Measurements from ENCODE around the gene PKDREJ. TPM values are rescaled to one million over a fixed set of nuclear protein-coding genes. Genes with fewer than 3 reads are reported as not detected.

The PKDREJ gene
- total RNA-seq, 1 donor = not detected

GRCh38 chr22:46286006-46286405 lies 22.9 kb upstream of the PKDREJ start:
- H3K4me1 ChIP-seq (ENCODE audit: insufficient read depth, low read length) = no peaks in the 10 kb centered on the region
- no peak overlapping the region for H3K27ac ChIP-seq (ENCODE audit: low read depth, low read length)
- no peaks in the 10 kb centered on the region for H3K27me3 ChIP-seq (ENCODE audit: insufficient read depth, low read length)
- H3K4me2 ChIP-seq (ENCODE audit: insufficient read depth, low read length) = no peak overlapping the region
- no peaks in the 10 kb centered on the region for H3K9me3 ChIP-seq (ENCODE audit: low read depth, low read length)
- TF ChIP-seq, protein P1, sequence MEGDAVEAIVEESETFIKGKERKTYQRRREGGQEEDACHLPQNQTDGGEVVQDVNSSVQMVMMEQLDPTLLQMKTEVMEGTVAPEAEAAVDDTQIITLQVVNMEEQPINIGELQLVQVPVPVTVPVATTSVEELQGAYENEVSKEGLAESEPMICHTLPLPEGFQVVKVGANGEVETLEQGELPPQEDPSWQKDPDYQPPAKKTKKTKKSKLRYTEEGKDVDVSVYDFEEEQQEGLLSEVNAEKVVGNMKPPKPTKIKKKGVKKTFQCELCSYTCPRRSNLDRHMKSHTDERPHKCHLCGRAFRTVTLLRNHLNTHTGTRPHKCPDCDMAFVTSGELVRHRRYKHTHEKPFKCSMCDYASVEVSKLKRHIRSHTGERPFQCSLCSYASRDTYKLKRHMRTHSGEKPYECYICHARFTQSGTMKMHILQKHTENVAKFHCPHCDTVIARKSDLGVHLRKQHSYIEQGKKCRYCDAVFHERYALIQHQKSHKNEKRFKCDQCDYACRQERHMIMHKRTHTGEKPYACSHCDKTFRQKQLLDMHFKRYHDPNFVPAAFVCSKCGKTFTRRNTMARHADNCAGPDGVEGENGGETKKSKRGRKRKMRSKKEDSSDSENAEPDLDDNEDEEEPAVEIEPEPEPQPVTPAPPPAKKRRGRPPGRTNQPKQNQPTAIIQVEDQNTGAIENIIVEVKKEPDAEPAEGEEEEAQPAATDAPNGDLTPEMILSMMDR (IDR thresholded peaks at IDR 0.05; ENCODE audit: extremely low read depth, low read depth, low read length) = no peak
- no peaks in the 10 kb centered on the region for H4K20me1 ChIP-seq (ENCODE audit: insufficient read depth, low read length)
- H3K36me3 ChIP-seq (ENCODE audit: insufficient read depth, low read length) = peaks cover 26% of the 10 kb centered on the region
- DNase-seq (ENCODE audit: insufficient read length, low spot score, missing footprints) = peak; percentile 81
- no peaks in the 10 kb centered on the region for H3K79me2 ChIP-seq (ENCODE audit: insufficient read depth, low read length)
- H3K4me3 ChIP-seq (ENCODE audit: insufficient read depth, low read length) = no peak overlapping the region
- H2AFZ ChIP-seq (ENCODE audit: low read length) = no peak overlapping the region

GRCh38 chr22:46281866-46282678 lies 18.9 kb upstream of the PKDREJ start:
- H3K27me3 ChIP-seq (ENCODE audit: insufficient read depth, low read length) = no peaks in the 10 kb centered on the region
- peaks cover 47% of the 10 kb centered on the region for H3K36me3 ChIP-seq (ENCODE audit: insufficient read depth, low read length)
- peak; percentile 68 for DNase-seq (ENCODE audit: insufficient read length, low spot score, missing footprints)
- H3K79me2 ChIP-seq (ENCODE audit: insufficient read depth, low read length) = no peaks in the 10 kb centered on the region
- no peaks in the 10 kb centered on the region for H3K4me1 ChIP-seq (ENCODE audit: insufficient read depth, low read length)
- H4K20me1 ChIP-seq (ENCODE audit: insufficient read depth, low read length) = no peaks in the 10 kb centered on the region
- no peak overlapping the region for H3K27ac ChIP-seq (ENCODE audit: low read depth, low read length)
- no peak overlapping the region for H3K4me2 ChIP-seq (ENCODE audit: insufficient read depth, low read length)
- TF ChIP-seq, protein P1 (IDR thresholded peaks at IDR 0.05; ENCODE audit: extremely low read depth, low read depth, low read length) = no peak
- H3K9me3 ChIP-seq (ENCODE audit: low read depth, low read length) = no peaks in the 10 kb centered on the region
- H2AFZ ChIP-seq (ENCODE audit: low read length) = no peak overlapping the region
- H3K4me3 ChIP-seq (ENCODE audit: insufficient read depth, low read length) = no peak overlapping the region

DNA sequence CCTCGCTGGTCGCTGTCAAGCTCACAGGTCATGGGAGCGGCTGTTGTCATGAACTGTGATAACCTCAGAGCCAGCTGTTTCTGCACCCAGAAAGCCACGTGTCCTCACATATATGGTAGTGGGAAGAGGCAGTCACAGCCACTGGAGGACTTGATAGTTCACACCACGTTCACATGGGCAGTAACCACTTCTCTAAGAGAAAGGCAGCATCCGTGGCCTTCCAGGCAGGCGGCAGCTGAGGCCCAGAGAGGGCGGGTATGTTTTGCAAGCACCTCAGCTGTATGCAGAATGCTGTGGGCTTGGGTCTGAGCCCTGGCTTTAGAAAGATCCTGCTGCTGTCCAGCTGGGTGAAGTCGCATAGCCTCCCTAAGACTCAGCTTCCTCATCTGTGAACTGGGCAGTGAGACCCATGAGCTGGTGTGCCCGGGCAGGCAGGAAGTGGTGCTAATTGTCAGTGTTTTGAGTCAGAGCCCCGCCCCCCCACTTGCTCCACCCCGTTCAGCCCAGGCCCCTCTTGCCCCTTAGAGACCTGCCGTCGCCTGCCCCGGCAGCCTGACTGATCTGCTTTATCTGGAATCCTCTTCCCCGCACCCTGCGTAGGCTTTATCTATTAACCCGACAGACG lies 18.0 kb upstream of the PKDREJ start:
- Histone ChIP-seq H3K36me3 (ENCODE audit: insufficient read depth, low read length) (peaks cover 50% of the 10 kb centered on the region), H3K27ac (ENCODE audit: low read depth, low read length) (no peak overlapping the region), H3K4me3 (ENCODE audit: insufficient read depth, low read length) (no peak overlapping the region), H2AFZ (ENCODE audit: low read length) (no peak overlapping the region), H3K27me3 (ENCODE audit: insufficient read depth, low read length) (no peaks in the 10 kb centered on the region), H4K20me1 (ENCODE audit: insufficient read depth, low read length) (no peaks in the 10 kb centered on the region), H3K79me2 (ENCODE audit: insufficient read depth, low read length) (no peaks in the 10 kb centered on the region), H3K4me2 (ENCODE audit: insufficient read depth, low read length) (no peak overlapping the region), H3K9me3 (ENCODE audit: low read depth, low read length) (no peaks in the 10 kb centered on the region), H3K4me1 (ENCODE audit: insufficient read depth, low read length) (no peaks in the 10 kb centered on the region)
- DNase-seq (ENCODE audit: insufficient read length, low spot score, missing footprints) = peak; percentile 52
- TF ChIP-seq, protein P1 (IDR thresholded peaks at IDR 0.05; ENCODE audit: extremely low read depth, low read depth, low read length) = no peak

Measured in osteoblast (primary cell).